ENCODE data around the gene WARS2.
"Not testable (repeated sequence)": the region's sequence is repeated elsewhere in the genome, so short reads cannot be mapped to it uniquely, and the experiment has no call there.

WARS2 gene

GRCh38 chr1:119139403-119139802, 1.1 kb downstream of the WARS2 start:
- DNase-seq, result peak in 2 of 5 experiments; percentile 71 to 77

- no peak for DNase-seq
These were observed 4.1 kb downstream of the WARS2 start for GRCh38 chr1:119136401-119136800.

GRCh38 chr1:119133987-119134386, 6.5 kb downstream of the WARS2 start:
- DNase-seq, result no peak

- no peak for DNase-seq
These were observed 8.3 kb downstream of the WARS2 start for GRCh38 chr1:119132179-119132578.

GRCh38 chr1:119125874-119126273, 14.6 kb downstream of the WARS2 start:
- no peak for DNase-seq

- no peak for DNase-seq
These were observed 15.7 kb downstream of the WARS2 start for GRCh38 chr1:119124764-119125163.

- not testable (repeated sequence) for DNase-seq
These were observed 18.6 kb downstream of the WARS2 start for GRCh38 chr1:119121872-119122271.

GRCh38 chr1:119116725-119117124, 23.7 kb downstream of the WARS2 start:
- no peak for DNase-seq

GRCh38 chr1:119115736-119116135, 24.7 kb downstream of the WARS2 start:
- no peak for DNase-seq

- DNase-seq, result no peak
These were observed 25.1 kb downstream of the WARS2 start for GRCh38 chr1:119115311-119115710.

- no peak for DNase-seq
These were observed 25.7 kb downstream of the WARS2 start for GRCh38 chr1:119114786-119115185.

GRCh38 chr1:119112791-119113190, 27.7 kb downstream of the WARS2 start:
- no peak for DNase-seq

GRCh38 chr1:119112244-119112643, 28.2 kb downstream of the WARS2 start:
- DNase-seq, result no peak

- no peak for DNase-seq
These were observed 31.5 kb downstream of the WARS2 start for GRCh38 chr1:119108988-119109387.

- DNase-seq, result no peak
These were observed 36.7 kb downstream of the WARS2 start for GRCh38 chr1:119103764-119104163.

GRCh38 chr1:119102051-119102450, 38.4 kb downstream of the WARS2 start:
- DNase-seq, result no peak

- DNase-seq, result no peak
These were observed 38.9 kb downstream of the WARS2 start for GRCh38 chr1:119101563-119101962.

GRCh38 chr1:119099775-119100174, 40.7 kb downstream of the WARS2 start:
- DNase-seq, result no peak

- no peak for DNase-seq
These were observed 43.1 kb downstream of the WARS2 start for GRCh38 chr1:119097380-119097779.

GRCh38 chr1:119093721-119094120, 46.7 kb downstream of the WARS2 start:
- no peak for DNase-seq

GRCh38 chr1:119091618-119092017, 48.8 kb downstream of the WARS2 start:
- DNase-seq, result no peak

- DNase-seq, result no peak
These were observed 50.2 kb downstream of the WARS2 start for GRCh38 chr1:119090250-119090649.

GRCh38 chr1:119086830-119087229, 53.6 kb downstream of the WARS2 start:
- DNase-seq, result no peak

- DNase-seq, result no peak
These were observed 55.7 kb downstream of the WARS2 start for GRCh38 chr1:119084798-119085197.

- DNase-seq, result no peak
These were observed 56.5 kb downstream of the WARS2 start for GRCh38 chr1:119083980-119084379.

GRCh38 chr1:119083479-119083878, 57.0 kb downstream of the WARS2 start:
- DNase-seq, result no peak
